HG03064 (cell line): ENCODE measurements around the gene SIRPB2.
"Not testable (repeated sequence)": the region's sequence is repeated elsewhere in the genome, so short reads cannot be mapped to it uniquely, and the experiment has no call there.

ENCODE experiments used
- ATAC-seq: cut with Tn5 transposase; IDR thresholded peaks from one replicate; pipeline ENCODE4 v1.9.1; 2021; ENCODE audit warnings: low read depth; ENCODE audit not compliant: unreplicated experiment

Gene SIRPB2

GRCh38 chr20:1500496-1500895 lies 9.3 kb upstream of the SIRPB2 start:
- ATAC-seq, result no peak

- no peak for ATAC-seq
Measured at GRCh38 chr20:1499528-1500420, 8.6 kb upstream of the SIRPB2 start.

GRCh38 chr20:1497371-1497770 lies 6.2 kb upstream of the SIRPB2 start:
- not testable (repeated sequence) for ATAC-seq

- no peak for ATAC-seq
Measured at GRCh38 chr20:1496930-1497329, 5.7 kb upstream of the SIRPB2 start.

GRCh38 chr20:1494436-1494835 lies 3.2 kb upstream of the SIRPB2 start:
- no peak for ATAC-seq

GRCh38 chr20:1493536-1493935 lies 2.3 kb upstream of the SIRPB2 start:
- no peak for ATAC-seq

- ATAC-seq, result no peak
Measured at GRCh38 chr20:1491860-1492642, 831 bp upstream of the SIRPB2 start.

GRCh38 chr20:1490643-1491195 lies 501 bp downstream of the SIRPB2 start:
- ATAC-seq, result no peak

GRCh38 chr20:1489764-1490436 lies 1.3 kb downstream of the SIRPB2 start:
- no peak for ATAC-seq

- ATAC-seq, result no peak
Measured at GRCh38 chr20:1489325-1489724, 1.9 kb downstream of the SIRPB2 start.

GRCh38 chr20:1486566-1486965 lies 4.7 kb downstream of the SIRPB2 start:
- no peak for ATAC-seq

- no peak for ATAC-seq
Measured at GRCh38 chr20:1484438-1485116, 6.6 kb downstream of the SIRPB2 start.

- no peak for ATAC-seq
Measured at GRCh38 chr20:1479831-1480595, 11.2 kb downstream of the SIRPB2 start.

- ATAC-seq, result no peak
Measured at GRCh38 chr20:1478566-1478965, 12.7 kb downstream of the SIRPB2 start.

- no peak for ATAC-seq
Measured at GRCh38 chr20:1477896-1478490, 13.2 kb downstream of the SIRPB2 start.

GRCh38 chr20:1474817-1475603 lies 16.2 kb downstream of the SIRPB2 start:
- no peak for ATAC-seq

- no peak for ATAC-seq
Measured at GRCh38 chr20:1474325-1474724, 16.9 kb downstream of the SIRPB2 start.
